ENCODE measurements around the gene LYPD5. TPM values are rescaled to one million over a fixed set of nuclear protein-coding genes. Genes with fewer than 3 reads are reported as not detected.

Gene LYPD5
- total RNA-seq, 1 experiment from 2014 or later = 0.46 TPM

GRCh38 chr19:43762814-43763213 lies 39.4 kb downstream of the LYPD5 start:
- H3K9me3 Mint-ChIP-seq = no peaks in the 10 kb centered on the region
- H3K27me3 Mint-ChIP-seq (ENCODE audit: low read depth) = peaks cover 2% of the 10 kb centered on the region; the same call in 1 of the 2 replicates

GRCh38 chr19:43760941-43761340 lies 41.3 kb downstream of the LYPD5 start:
- TF ChIP-seq ETV6 (CRISPR knock-in tag; IDR thresholded peaks at IDR 0.05) (no peak), ZNF396 (CRISPR knock-in tag; IDR thresholded peaks at IDR 0.05; ENCODE audit: borderline replicate concordance) (no peak), NR3C1 (CRISPR knock-in tag; conservative IDR thresholded peaks at IDR 0.05; ENCODE audit: low read depth) (no peak), ZNF512 (CRISPR knock-in tag; IDR thresholded peaks at IDR 0.05; ENCODE audit: borderline replicate concordance) (no peak), STAT6 (CRISPR knock-in tag; conservative IDR thresholded peaks at IDR 0.05; ENCODE audit: low read depth) (no peak)
- ChIA-PET CTCF (interaction anchor here (2.6 to 3.0 kb wide), 2 partner anchors 13 to 16 kb away, joined by 10 to 11 read pairs; no protein-coding TSS in a partner anchor), POLR2A (no interaction called here)
- H3K9me3 Mint-ChIP-seq = no peaks in the 10 kb centered on the region
- no peak overlapping the region for H3K4me3 Mint-ChIP-seq
- no peak for ATAC-seq
- no peak overlapping the region for H3K27ac Mint-ChIP-seq
- peaks cover 24% of the 10 kb centered on the region for H3K4me1 Mint-ChIP-seq
- DNase-seq (ENCODE audit: low spot score) = no peak
- H3K27me3 Mint-ChIP-seq (ENCODE audit: low read depth) = peaks cover 2% of the 10 kb centered on the region; the same call in 1 of the 2 replicates
- peaks cover 6% of the 10 kb centered on the region; the same call in 1 of the 2 replicates for H3K36me3 Mint-ChIP-seq

More at GRCh38 chr19:43762814-43763213, 39.4 kb downstream of the LYPD5 start:
- Mint-ChIP-seq H3K27ac (no peak overlapping the region), H3K4me1 (peaks cover 21% of the 10 kb centered on the region), H3K36me3 (no peaks in the 10 kb centered on the region), H3K4me3 (no peak overlapping the region)
- POLR2A ChIA-PET = no interaction called here
- no peak for ATAC-seq
- CTCF ChIA-PET = interaction anchor here (0.9 to 3.0 kb wide), 5 partner anchors 11 to 95 kb away, joined by 3 to 11 read pairs (median 4); no protein-coding TSS in a partner anchor
- DNase-seq (ENCODE audit: low spot score) = no peak
- TF ChIP-seq NFATC4 (CRISPR knock-in tag; IDR thresholded peaks at IDR 0.05) = no peak
- no peak for TF ChIP-seq E2F4 (CRISPR knock-in tag; IDR thresholded peaks at IDR 0.05; ENCODE audit: borderline replicate concordance, low read depth)
- TF ChIP-seq ZNF671 (CRISPR knock-in tag; IDR thresholded peaks at IDR 0.05) = no peak
- TF ChIP-seq EMX1 (CRISPR knock-in tag; IDR thresholded peaks at IDR 0.05) = no peak
- TF ChIP-seq ETV6 (CRISPR knock-in tag; IDR thresholded peaks at IDR 0.05) = no peak
- no peak for TF ChIP-seq IRF1 (CRISPR knock-in tag; IDR thresholded peaks at IDR 0.05)
- no peak for TF ChIP-seq FOXK1 (CRISPR knock-in tag; IDR thresholded peaks at IDR 0.05)
- TF ChIP-seq ZNF138 (CRISPR knock-in tag; conservative IDR thresholded peaks at IDR 0.05) = no peak
- TF ChIP-seq AR (CRISPR knock-in tag; IDR thresholded peaks at IDR 0.05) = no peak
- no peak for TF ChIP-seq NFE2L1 (CRISPR knock-in tag; IDR thresholded peaks at IDR 0.05)
- TF ChIP-seq IRF2 (CRISPR knock-in tag; IDR thresholded peaks at IDR 0.05; ENCODE audit: borderline replicate concordance, low read depth) = no peak
- no peak for TF ChIP-seq GTF2I (CRISPR knock-in tag; conservative IDR thresholded peaks at IDR 0.05)
- TF ChIP-seq MAX (CRISPR knock-in tag; IDR thresholded peaks at IDR 0.05) = no peak
- no peak for TF ChIP-seq CREB1 (CRISPR knock-in tag; IDR thresholded peaks at IDR 0.05)
- TF ChIP-seq USF1 (CRISPR knock-in tag; IDR thresholded peaks at IDR 0.05) = no peak
- TF ChIP-seq HMGA2 (CRISPR knock-in tag; IDR thresholded peaks at IDR 0.05) = no peak
- TF ChIP-seq TEAD1 (CRISPR knock-in tag; IDR thresholded peaks at IDR 0.05) = no peak
- TF ChIP-seq SMAD3 (CRISPR knock-in tag; IDR thresholded peaks at IDR 0.05; ENCODE audit: borderline replicate concordance) = no peak
- TF ChIP-seq ZNF317 (CRISPR knock-in tag; IDR thresholded peaks at IDR 0.05; ENCODE audit: borderline replicate concordance, low read depth) = no peak
- no peak for TF ChIP-seq NR2C2 (CRISPR knock-in tag; IDR thresholded peaks at IDR 0.05)

Measured in WTC11 (cell line).